Loucy (cell line): ENCODE results near the gene C16orf96.

Experiments used
- H2AFZ ChIP-seq: fragments of 200-600 bp; sonication (generic); 2 replicates; pipeline ENCODE4 v1.6.0; 2016; ENCODE audit warnings: antibody characterized with exemption, mild to moderate bottlenecking, low read length, moderate library complexity
- H3F3A ChIP-seq: fragments of 200-600 bp; 2 replicates; pipeline ENCODE4 v1.6.0; 2016; ENCODE audit warnings: antibody characterized with exemption, low read depth, mild to moderate bottlenecking
- H3K27me3 ChIP-seq: fragments of 200-600 bp; sonication (generic); 2 replicates; pipeline ENCODE4 v1.6.1; 2014; ENCODE audit warnings: low read length, mild to moderate bottlenecking; ENCODE audit not compliant: insufficient read depth, poor library complexity, severe bottlenecking
- H3K36me3 ChIP-seq: fragments of 200-600 bp; sonication (generic); 2 replicates; pipeline ENCODE4 v1.6.1; 2016; ENCODE audit warnings: low read length; ENCODE audit not compliant: insufficient read depth
- H3K4me1 ChIP-seq: fragments of 200-600 bp; sonication (generic); 2 replicates; pipeline ENCODE4 v1.5.1; 2014; ENCODE audit warnings: low read length, mild to moderate bottlenecking; ENCODE audit not compliant: insufficient read depth, poor library complexity, severe bottlenecking
- H3K4me2 ChIP-seq: fragments of 200-600 bp; sonication (generic); 2 replicates; pipeline ENCODE4 v1.6.0; 2014; ENCODE audit warnings: antibody characterized with exemption, low read length, low read depth, mild to moderate bottlenecking; ENCODE audit not compliant: poor library complexity, severe bottlenecking
- H3K4me3 ChIP-seq: fragments of 200-600 bp; sonication (generic); 2 replicates; pipeline ENCODE4 v1.5.1; 2014; ENCODE audit warnings: low read length, mild to moderate bottlenecking, mixed read lengths; ENCODE audit not compliant: poor library complexity, severe bottlenecking
- H3K79me2 ChIP-seq: fragments of 200-600 bp; sonication (generic); 2 replicates; pipeline ENCODE4 v1.6.1; 2014; ENCODE audit warnings: low read length; ENCODE audit not compliant: insufficient read depth
- H3K9ac ChIP-seq: fragments of 200-600 bp; sonication (generic); 2 replicates; pipeline ENCODE4 v1.6.0; 2014; ENCODE audit warnings: mild to moderate bottlenecking, low read depth, low read length, moderate library complexity; ENCODE audit not compliant: poor library complexity, severe bottlenecking
- H3K9me2 ChIP-seq: fragments of 200-600 bp; sonication (generic); replicated peaks from 2 replicates; pipeline ENCODE4 v1.6.1; 2016; ENCODE audit warnings: low read depth, low read length, mixed read lengths
- H3K9me3 ChIP-seq: fragments of 200-600 bp; sonication (generic); 2 replicates; pipeline ENCODE4 v1.6.1; 2014; ENCODE audit warnings: mild to moderate bottlenecking, antibody characterized with exemption, low read length, low read depth; ENCODE audit not compliant: insufficient read depth
- H4K20me1 ChIP-seq: fragments of 200-600 bp; sonication (generic); 2 replicates; pipeline ENCODE4 v1.6.0; 2014; ENCODE audit warnings: antibody characterized with exemption, low read length, mild to moderate bottlenecking; ENCODE audit not compliant: insufficient read depth, poor library complexity, severe bottlenecking
- CTCF ChIP-seq: fragments of 200-600 bp; sonication (generic); conservative IDR thresholded peaks from 2 replicates; pipeline ENCODE4 v1.5.1; 2014; ENCODE audit warnings: mild to moderate bottlenecking, antibody characterized with exemption, low read length
- EZH2phosphoT487 ChIP-seq: fragments of 200-600 bp; IDR thresholded peaks from 2 replicates; pipeline ENCODE4 v1.6.1; 2018; ENCODE audit warnings: antibody characterized with exemption, mild to moderate bottlenecking, moderate library complexity, borderline replicate concordance

The C16orf96 gene

DNA sequence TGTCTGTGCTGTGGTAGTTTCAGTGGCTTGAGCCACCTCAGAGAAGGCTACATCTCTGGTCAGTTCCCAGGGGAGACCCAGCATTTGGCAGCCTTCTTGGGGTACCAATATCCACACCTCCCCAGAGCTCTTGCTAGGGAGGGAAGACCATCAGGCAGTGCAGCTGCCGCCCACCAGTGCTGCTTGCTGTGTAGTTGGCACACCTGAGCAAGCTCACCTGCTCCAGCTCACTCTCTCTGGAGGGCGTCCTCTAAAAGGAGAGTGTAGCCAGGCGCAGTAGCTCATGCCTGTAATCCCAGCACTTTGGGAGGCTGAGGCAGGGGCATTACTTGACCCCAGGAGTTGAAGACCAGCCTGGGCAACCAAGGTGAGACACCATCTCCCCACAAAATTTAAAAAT is 47.3 kb upstream of the C16orf96 start:
- Histone ChIP-seq H3K36me3 (peaks cover 27% of the 10 kb centered on the region; the same call in 1 of the 2 replicates), H3K4me2 (no peak overlapping the region), H2AFZ (no peak overlapping the region), H3K4me3 (no peak overlapping the region), H3K27me3 (no peaks in the 10 kb centered on the region), H3K9me3 (no peaks in the 10 kb centered on the region), H3K9me2 (no peaks in the 10 kb centered on the region), H3F3A (no peaks in the 10 kb centered on the region), H3K9ac (no peak overlapping the region), H3K4me1 (no peaks in the 10 kb centered on the region), H3K79me2 (no peaks in the 10 kb centered on the region), H4K20me1 (no peaks in the 10 kb centered on the region)
- no peak for TF ChIP-seq EZH2phosphoT487
- no peak for TF ChIP-seq CTCF

- peaks cover 27% of the 10 kb centered on the region; the same call in 1 of the 2 replicates for H3K36me3 ChIP-seq
- no peak overlapping the region for H3K4me2 ChIP-seq
- no peaks in the 10 kb centered on the region for H3F3A ChIP-seq
- no peaks in the 10 kb centered on the region for H3K9me2 ChIP-seq
- H3K4me1 ChIP-seq: peaks cover 5% of the 10 kb centered on the region
- H3K27me3 ChIP-seq: no peaks in the 10 kb centered on the region
- peaks cover 5% of the 10 kb centered on the region; the same call in 1 of the 2 replicates for H3K79me2 ChIP-seq
- H3K9ac ChIP-seq: no peak overlapping the region
- no peak overlapping the region for H2AFZ ChIP-seq
- no peaks in the 10 kb centered on the region for H3K9me3 ChIP-seq
- TF ChIP-seq EZH2phosphoT487 (no peak), CTCF (no peak)
- no peak overlapping the region for H3K4me3 ChIP-seq
- H4K20me1 ChIP-seq: no peaks in the 10 kb centered on the region
Measured at GRCh38 chr16:4509420-4509819, 46.7 kb upstream of the C16orf96 start.

- H3K79me2 ChIP-seq: peaks cover 5% of the 10 kb centered on the region; the same call in 1 of the 2 replicates
- H3F3A ChIP-seq: no peaks in the 10 kb centered on the region
- no peaks in the 10 kb centered on the region for H4K20me1 ChIP-seq
- H3K9me2 ChIP-seq: no peaks in the 10 kb centered on the region
- no peak overlapping the region for H3K9ac ChIP-seq
- H3K4me1 ChIP-seq: peaks cover 12% of the 10 kb centered on the region
- no peaks in the 10 kb centered on the region for H3K27me3 ChIP-seq
- H3K4me2 ChIP-seq: no peak overlapping the region
- H3K36me3 ChIP-seq: peaks cover 27% of the 10 kb centered on the region; the same call in 1 of the 2 replicates
- H2AFZ ChIP-seq: no peak overlapping the region
- H3K4me3 ChIP-seq: no peak overlapping the region
- TF ChIP-seq EZH2phosphoT487 (no peak), CTCF (no peak)
- no peaks in the 10 kb centered on the region for H3K9me3 ChIP-seq
Measured at GRCh38 chr16:4510131-4510530, 46.0 kb upstream of the C16orf96 start.
